Kidney glomerular epithelial cell (primary cell): ENCODE results near the gene ASB9.
"Not testable (repeated sequence)": the region's sequence is repeated elsewhere in the genome, so short reads cannot be mapped to it uniquely, and the experiment has no call there.

Source experiments
- DNase-seq: peaks from one replicate; lab custom pipeline; 2025; lab: John Stamatoyannopoulos, UW

Gene ASB9, protein sequence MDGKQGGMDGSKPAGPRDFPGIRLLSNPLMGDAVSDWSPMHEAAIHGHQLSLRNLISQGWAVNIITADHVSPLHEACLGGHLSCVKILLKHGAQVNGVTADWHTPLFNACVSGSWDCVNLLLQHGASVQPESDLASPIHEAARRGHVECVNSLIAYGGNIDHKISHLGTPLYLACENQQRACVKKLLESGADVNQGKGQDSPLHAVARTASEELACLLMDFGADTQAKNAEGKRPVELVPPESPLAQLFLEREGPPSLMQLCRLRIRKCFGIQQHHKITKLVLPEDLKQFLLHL

DNA sequence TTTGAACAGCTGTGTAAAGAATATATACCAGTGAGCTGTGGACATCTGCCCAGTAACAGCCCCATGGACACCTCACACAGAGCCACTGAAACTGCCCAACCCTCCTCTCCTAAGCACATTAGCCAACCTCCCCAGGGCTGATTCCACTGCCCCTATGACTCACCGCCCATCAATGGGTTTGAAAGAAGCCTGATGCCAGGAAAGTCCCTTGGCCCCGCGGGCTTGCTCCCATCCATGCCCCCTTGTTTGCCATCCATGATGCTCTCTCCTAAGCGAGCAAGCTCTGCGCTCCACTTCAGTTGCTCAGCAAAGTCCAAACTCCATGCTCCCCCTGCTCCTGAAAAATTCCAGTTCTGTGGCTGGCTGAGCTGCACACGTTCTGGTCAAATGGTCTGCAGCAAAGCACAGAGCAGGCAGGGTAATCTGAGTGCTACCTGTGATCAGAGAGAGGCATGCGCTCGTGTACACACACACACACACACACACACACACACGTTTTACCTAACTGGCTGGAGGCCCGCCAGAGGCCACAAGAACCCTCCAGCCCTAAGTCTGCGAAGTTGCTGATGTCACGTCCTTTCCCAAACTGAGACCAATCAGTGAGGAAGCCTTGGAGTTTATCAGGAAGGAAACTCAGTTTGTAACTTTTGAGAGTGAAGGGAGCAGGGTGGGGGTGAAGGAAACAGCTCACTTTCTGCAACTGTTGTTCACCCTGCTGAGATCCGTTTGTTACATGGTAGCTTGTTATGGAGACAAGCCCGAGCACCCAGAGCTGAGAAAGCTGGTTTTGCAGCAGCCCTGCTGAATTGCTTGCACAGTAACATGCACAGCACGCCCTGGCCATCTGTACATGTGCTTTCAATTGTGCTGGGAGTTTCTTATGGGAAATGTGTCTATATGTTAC is at the start of gene ASB9:
Gene ASB9, minus strand, starts transcription at position 466 of the 904 bp plus-strand sequence. Its CDS starts 209 bp downstream, at position 257.
- peak; percentile 60 for DNase-seq

DNA sequence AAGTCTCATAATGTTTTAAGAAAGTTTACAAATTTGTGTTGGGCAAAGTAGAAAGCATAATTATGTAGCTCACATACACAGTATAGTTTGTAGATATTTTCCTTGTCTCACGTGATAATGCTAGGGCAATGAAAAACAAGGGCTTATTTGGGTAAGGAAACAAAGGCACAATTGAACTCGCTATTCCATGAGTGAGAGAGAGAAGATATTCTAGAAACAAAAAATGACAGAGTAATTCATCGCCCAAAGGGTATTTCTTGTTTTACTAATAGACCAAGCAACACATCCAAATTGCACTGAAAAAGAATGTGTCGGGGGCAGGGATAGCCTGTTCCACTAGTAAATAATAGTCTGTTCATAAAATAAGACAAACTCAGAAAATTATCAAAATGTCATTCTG is 49.2 kb upstream of the ASB9 start:
- no peak for DNase-seq

DNA sequence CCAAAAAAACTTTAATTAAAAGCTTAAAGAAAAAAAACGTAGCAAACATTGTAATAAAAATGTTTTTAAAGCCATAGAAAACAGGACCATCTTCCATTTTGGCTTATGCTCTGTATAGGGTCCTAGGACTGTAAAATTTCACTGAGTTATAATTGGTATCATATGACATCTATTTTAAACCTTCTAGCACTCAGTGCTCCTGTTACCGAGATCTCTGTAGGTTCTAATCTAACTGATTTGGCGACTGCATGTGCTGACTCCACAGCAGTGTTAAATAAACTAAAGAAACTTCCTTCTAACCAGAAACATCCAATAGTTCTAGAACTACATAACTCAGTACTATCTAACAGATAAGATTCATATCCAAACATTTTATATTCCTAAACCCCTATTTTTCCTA is 45.6 kb upstream of the ASB9 start, which contains the start of gene ASB11:
Gene ASB11, minus strand, starts transcription at position 132 of the 400 bp plus-strand sequence. Its CDS starts 35 bp downstream, at position 97.
- no peak for DNase-seq

DNA sequence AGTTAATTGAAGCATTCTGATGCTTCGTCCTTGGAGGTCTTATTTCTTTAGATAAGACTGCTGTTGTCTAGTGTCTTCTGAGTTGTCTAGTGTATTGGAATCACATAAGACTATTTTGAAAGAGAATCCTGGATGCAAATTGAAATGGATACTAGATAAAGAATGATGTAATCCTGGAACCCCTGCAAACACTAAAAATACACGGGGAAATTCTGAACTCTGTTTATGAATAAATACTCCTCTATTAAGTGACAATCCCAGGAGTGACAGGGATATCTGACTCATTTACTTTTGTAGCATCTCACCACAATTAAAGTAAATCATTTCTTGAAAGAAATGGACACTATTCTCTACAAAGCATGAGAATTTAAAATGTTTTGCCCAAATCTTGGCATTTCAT is 44.6 kb upstream of the ASB9 start:
- DNase-seq, result no peak

DNA sequence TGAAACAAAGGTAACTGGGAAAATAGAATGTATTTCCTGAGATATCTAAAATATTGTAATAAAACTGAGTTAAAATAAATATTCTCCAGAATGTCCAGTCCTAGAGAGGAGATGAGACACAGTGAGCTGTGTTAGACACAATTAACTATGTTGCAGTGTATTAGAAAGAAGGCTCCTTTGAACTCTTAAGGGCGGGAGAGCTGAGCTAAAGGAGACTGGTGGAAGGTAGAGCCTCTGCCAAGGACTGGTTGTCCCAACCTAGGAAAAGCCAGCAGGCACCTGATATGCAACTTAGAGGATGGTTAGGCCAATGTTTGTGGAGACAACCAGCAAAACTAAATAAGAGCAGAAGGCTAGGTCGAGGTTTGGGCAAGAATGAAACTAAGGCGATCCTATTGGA is 41.2 kb upstream of the ASB9 start:
- DNase-seq, result no peak

DNA sequence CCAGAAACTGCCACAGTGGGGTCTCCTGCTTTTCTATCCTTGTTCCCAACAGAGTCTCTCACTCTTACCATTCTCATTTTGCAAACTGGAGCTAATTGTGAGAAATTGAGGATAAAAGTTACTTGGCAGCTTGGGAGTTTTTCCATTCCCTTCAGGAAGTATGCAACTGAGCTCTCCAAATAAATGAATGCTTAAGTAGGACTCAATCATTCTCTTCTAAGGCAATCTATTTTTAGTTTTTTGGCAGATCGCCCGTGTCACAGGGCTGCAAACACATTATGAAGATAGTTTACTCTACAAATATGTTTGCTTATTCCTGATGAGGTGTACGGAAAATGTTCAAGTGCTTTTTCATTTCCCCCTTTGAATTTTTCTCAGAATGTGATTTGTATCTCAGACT is 40.2 kb upstream of the ASB9 start:
- DNase-seq, result no peak

DNA sequence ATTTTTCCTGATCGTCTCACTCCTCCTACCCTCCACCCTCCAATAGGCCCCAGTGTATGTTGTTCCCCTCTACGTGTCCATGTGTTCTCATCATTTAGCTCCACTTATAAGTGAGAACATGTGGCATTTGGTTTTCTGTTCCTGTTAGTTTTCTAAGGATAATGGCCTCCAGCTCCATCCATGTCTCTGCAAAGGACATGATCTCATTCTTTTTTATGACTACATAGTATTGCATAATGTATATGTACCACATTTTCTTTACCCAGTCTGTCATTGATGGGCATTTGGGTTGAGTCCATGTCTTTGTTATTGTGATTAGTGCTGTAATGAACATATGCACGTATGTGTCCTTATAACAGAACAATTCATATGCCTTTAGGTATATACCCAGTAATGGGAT is 36.0 kb upstream of the ASB9 start:
- not testable (repeated sequence) for DNase-seq

DNA sequence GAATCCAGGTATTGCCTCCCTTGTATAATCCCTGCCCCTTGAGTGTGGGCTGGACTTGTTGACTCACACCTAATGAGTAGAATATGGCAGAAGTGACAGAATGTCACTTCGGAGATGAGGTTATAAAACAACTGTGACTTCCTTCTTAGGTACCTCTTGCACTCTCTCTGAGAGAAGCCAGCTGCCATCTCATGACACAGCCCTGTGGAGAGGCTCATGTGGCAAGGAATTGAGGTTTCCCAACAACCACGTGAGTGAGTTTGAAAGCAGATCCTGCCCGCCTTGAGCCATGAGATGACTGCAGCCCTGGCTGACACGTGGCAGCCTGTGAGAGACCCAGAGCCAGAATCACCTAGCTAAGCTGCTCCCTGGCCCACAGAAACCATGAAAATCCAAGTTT is 32.0 kb upstream of the ASB9 start:
- DNase-seq, result no peak

DNA sequence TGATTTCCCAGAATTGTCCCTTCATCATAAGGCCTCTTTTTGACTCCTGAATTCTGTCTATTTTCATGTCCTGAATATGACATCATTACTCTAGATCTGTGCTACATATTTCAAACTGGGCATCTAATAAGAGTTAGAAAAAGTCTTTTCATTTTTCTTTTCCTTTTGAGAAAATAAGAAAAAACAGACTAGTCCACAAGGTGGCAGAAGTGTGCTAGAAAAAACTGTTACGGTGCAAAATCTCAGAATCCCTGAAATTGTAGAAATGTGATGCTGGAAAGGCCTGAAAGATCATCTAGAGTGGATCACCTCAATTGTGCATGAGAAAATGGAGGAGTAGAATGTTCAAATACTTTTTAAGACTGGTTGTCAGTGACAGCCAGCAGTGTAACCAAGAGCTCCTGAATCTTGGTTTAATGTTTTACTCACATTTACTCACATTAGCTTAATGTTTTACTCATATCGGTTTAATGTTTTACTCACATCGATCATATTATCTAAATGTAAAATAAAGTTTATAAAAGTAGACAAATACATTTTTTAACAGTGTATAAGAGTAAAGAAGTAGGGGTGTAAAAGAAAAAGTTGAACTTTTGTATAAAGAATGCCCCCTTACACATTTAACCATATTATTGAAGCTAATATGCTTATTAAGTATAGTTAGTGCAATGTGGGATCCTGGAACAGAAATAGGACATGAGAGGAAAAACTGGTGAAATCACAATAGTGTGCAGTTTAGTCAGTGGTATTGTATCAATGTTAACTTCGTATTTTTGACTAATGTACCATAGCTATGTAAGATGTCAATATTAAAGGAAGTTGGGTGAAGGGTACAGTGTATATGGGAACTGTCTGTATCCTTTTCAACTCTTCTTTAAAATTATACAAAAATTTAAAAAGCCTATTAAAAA is 30.3 kb upstream of the ASB9 start:
- peak; percentile 12 for DNase-seq

DNA sequence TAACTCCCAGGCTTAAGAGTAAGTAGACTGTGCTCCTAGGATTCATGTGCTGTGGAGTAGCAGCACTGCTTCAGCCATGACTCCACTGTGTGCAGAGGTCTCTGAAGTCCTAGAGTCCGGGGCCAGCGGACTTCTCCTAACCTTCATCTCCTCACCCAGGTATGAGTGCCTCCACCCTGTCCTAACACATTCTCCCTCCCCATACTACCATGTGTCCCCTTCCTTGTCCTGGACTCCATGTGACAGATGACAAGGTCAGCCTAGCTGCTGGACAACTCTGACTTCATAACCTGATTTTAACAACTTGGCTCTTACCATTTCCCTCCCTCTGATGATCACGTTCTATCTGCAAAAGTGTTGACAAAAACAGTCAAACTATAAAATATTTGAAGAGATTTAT is 28.9 kb upstream of the ASB9 start:
- DNase-seq, result no peak

DNA sequence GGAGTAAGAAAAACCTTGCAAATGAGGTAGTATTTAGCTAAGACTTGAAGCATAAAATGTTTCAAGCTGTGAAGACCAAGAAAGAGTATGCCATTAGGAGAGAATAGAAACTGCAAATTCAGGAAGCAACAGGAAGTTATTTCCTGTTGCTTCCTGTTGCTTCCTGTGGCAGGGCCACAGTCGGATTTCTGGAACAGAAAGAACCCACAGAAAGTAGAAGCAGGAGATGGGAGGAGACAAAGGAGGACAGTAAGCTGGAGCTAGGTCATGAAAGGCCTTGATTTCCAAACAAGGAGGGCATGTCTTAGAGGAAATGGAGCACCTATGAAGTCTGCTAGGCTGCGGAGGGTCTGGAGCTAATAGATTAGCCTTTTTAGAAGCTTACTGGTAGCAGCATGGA is 28.3 kb upstream of the ASB9 start:
- no peak for DNase-seq

DNA sequence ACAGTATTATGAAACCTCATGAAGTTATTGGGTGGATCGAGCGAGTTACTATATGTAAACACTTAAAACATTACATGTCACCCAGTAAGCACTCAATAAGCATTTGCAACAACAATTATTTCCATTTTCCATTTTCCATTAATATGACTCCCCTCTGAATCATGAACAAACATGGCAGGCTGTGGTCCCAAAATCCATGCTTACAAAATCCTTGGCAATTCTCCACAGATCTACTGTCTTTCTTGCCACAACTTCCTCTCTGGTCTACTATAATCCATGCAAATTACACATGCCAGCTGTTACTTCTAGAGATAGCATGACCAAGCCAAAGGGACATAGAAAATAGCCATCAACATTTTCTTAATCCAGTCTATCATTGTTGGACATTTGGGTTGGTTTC is 23.6 kb upstream of the ASB9 start:
- DNase-seq, result no peak

DNA sequence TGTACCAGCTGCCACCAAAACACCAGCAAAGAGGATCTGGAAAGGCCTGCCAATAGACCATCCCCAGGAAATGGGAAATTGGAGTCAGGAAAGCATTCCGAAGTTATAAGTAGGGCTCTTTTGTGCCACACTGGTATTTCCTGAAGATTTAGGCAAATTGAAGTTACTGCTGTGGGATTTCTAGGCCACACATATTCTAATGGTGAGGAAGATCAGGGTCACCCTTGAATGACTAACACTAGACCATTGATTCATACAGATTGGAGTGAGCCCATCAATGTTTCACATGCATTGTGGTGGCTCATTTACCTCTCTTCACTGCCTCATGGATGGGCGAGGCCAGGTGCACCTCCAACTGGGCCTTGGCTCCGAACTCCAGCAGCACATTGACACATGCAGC is 23.0 kb upstream of the ASB9 start:
- no peak for DNase-seq

DNA sequence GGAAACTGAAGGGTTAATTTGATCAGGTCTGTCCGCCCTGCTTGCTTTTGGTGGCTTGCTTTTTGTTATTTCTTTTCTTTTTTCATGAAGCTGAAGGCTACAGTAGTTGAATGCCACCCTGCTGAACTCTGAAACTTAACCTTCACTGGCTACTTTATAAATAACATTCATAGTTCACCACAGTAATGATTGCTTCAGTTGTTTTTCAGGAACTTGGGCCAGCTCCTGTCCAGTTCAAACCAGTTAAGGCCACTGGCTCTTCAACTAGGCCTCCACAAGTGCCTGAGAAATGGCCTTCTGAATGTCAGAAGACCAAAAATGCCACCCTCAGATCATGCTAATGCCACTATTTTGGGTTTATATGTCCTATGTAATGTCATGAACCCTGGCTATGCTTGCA is 7.7 kb upstream of the ASB9 start:
- DNase-seq, result no peak

DNA sequence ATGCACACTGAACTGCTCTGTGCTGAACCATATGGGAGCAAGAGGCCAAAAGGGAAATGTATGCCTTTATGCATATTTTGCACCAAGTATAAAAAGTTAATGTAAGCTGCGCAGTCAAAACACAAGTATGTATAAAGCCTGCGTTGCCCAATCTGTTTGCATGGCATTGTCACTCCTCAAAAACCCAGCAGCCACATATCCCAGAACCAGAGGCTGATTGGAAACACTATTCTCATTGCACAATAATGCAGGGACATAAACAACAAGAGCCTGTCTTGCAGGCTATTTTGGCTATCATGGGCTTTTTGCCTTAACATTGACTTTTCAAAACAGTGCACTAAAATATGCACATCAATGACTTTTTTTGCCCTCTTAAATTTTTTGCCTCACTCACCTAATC is 5.1 kb upstream of the ASB9 start:
- no peak for DNase-seq

DNA sequence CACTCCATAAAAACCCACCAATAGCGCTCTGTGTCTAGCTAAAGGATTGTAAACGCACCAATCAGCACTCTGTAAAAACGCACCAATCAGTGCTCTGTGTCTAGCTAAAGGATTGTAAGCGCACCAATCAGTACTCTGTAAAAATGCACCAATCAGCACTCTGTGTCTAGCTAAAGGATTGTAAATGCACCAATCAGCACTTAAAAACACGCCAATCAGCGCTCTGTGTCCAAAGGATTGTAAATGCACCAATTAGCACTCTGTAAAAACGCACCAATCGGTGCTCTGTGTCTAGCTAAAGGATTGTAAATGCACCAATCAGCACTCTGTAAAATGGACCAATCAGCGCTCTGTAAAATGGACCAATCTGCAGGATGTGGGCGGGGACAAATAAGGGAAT is 3.4 kb upstream of the ASB9 start:
- DNase-seq, result not testable (repeated sequence)

DNA sequence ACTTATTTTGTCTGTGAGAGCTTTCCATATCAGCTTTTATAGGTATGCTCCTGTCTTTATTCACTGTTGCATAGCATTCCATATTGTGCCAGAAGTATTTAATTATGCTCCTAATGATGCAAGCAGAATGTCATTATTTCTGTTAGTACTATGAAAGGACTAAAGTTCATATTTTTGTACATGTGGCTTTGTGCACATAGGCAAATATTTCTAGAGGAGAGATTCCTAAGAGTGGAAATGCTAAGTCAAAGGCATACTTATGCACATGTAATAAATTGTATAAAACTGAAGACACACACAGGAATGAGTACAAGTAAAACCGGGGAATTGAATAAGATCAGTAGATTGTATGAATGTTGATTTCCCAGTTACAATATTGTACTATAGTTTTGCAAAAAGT is 1.9 kb upstream of the ASB9 start:
- DNase-seq, result no peak

DNA sequence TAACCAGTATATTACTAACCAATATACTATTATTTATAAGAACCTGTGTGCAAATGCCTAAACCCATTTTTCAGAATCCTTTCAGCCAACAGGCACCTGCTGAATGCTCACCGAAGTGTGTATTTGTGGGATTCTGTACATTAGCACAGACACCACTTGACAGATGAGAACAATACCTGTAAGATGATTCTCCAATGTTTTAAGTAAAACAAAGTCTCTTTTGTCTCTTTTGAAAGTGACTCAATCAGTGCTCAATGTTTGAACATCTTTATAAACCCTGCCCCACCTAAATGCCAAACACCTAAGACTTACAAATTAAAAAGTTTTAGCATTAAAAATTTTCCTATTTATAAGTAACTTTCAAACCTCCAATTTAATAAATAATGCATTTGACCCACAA is 763 bp downstream of the ASB9 start:
- no peak for DNase-seq

DNA sequence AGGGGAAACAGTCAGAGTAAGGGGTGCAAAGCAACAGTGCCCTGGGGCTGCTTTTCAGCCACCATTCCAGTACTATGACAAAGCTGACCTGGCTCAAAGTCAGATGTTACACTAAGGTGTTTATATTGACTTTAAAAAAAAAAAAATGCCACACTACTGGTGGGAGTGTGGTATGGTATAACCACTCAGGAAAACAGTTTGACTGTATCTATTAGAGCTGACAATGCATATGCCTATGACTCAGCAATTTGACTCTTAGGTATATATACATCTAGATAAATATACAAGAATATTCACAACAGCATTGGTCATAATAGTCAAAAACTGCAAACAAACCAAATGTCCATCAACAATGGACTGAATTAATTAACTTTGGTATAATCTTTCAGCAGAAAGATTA is 15.0 kb downstream of the ASB9 start:
- DNase-seq, result no peak

DNA sequence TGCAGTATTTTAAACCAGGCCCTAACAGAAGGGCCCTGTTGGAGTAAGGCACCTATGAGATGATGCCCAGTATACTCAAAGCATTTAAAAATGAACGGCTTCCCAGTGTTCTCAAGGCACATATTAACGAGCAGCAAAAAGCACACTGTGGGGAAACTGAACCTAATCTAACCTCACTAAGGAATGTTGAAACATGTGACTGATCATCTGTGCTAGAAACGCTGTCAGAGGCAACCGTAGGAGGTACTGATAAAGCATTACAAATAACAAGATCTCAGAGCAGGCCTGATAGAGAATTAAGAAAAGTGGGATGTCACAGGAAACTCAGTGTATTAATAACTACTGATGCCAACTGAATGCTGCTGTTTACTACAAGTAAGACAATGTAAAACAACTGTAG is 24.0 kb downstream of the ASB9 start:
- peak; percentile 38 for DNase-seq

DNA sequence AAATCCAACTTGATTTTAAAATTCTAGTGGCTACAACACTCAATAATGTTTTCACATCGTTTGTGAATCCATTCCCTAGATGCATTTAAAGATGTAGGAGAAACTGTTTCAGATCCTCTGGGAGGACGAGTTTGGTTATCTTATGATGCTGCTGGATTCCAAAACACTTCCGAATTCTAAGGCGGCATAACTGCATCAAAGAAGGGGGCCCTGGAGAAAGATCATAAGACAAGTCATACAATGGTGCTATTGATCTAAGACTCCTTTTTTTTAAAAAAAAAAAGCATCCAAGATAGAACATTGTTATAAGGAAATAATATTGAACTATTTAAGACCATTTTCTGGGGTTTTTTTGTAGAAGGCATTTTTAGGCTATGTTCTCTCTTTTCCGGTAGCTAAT is 25.5 kb downstream of the ASB9 start:
- DNase-seq, result no peak

DNA sequence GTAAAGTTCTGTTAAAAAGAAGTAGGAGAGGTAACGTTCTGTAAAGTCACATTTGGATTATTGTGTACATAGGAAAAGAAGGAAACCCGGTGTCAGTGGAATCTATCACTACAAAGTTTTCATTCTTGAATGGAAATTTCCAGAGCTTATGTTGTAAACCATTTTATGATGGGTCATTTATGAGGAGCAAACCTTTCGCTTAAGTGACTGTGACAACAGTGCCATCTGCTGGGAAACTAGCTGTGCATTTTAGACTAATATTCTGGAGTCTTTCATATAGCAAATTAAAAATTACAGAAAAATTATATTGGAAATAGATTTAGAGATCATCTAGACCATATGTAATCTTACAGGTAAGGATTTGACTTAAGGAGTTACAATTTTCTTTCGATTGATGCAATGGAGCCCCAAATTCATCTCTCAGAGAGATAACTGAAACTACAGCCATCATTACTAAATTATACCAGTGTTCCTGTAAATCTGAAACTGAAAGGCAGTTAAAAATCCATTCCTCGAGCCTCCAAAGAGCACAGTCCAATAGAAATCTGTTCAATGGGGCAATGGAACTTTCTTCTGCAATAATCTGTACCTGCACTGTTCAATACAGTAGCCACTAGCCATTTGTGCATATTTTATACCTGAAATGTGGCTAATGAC is 26.9 kb downstream of the ASB9 start:
- DNase-seq, result peak; percentile 2
